Hepatocyte (in vitro differentiated cells): ENCODE data around the gene CD300LB.

Experiments
- EZH2 ChIP-seq: fragments of 200-600 bp; sonication (generic); IDR thresholded peaks from 2 replicates; pipeline ENCODE4 v1.6.1; 2016; ENCODE audit warnings: antibody characterized with exemption, mild to moderate bottlenecking, borderline replicate concordance
- TF ChIP-seq, protein P1 (sequence below): fragments of 200-600 bp; sonication (generic); IDR thresholded peaks from 2 replicates; pipeline ENCODE4 v1.5.1; 2016; ENCODE audit warnings: antibody characterized with exemption, mild to moderate bottlenecking; ENCODE audit not compliant: poor library complexity

- TF ChIP-seq, protein P1, sequence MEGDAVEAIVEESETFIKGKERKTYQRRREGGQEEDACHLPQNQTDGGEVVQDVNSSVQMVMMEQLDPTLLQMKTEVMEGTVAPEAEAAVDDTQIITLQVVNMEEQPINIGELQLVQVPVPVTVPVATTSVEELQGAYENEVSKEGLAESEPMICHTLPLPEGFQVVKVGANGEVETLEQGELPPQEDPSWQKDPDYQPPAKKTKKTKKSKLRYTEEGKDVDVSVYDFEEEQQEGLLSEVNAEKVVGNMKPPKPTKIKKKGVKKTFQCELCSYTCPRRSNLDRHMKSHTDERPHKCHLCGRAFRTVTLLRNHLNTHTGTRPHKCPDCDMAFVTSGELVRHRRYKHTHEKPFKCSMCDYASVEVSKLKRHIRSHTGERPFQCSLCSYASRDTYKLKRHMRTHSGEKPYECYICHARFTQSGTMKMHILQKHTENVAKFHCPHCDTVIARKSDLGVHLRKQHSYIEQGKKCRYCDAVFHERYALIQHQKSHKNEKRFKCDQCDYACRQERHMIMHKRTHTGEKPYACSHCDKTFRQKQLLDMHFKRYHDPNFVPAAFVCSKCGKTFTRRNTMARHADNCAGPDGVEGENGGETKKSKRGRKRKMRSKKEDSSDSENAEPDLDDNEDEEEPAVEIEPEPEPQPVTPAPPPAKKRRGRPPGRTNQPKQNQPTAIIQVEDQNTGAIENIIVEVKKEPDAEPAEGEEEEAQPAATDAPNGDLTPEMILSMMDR, result no peak
- no peak for TF ChIP-seq EZH2
Measured at GRCh38 chr17:74536890-74537289, 5.6 kb upstream of the CD300LB start.
